PC-3 (cell line): ENCODE results near the gene TSPAN9. TPM values are rescaled to one million over a fixed set of nuclear protein-coding genes. Genes with fewer than 3 reads are reported as not detected.

Experiments used
- ATAC-seq: fragments of 200-7000 bp; cut with Tn5 transposase; 2 replicates; pipeline ENCODE4 v1.9.1; 2020; ENCODE audit warnings: mild to moderate bottlenecking, moderate library complexity
- BruUV-seq: library from RNA; stranded (reverse); fragments of 400-500 nt; replicated peaks from 2 replicates; lab custom pipeline; 2021; lab: Mats Ljungman, UMichigan
- CTCF ChIA-PET: fragments of 300-600 bp; sonication (Branson Sonifier 250); formaldehyde crosslinking; loops from one replicate; lab custom pipeline; 2022; ENCODE audit warnings: antibody characterized with exemption; lab: Charles Lee
- POLR2A ChIA-PET: fragments of 300-600 bp; sonication (Branson Sonifier 250); formaldehyde crosslinking; loops from one replicate; lab custom pipeline; 2022; ENCODE audit warnings: antibody characterized with exemption; ENCODE audit not compliant: unreplicated experiment; lab: Charles Lee
- DNase-seq: peaks from one replicate; pipeline ENCODE4 v3.0.0-alpha.2; 2015
- H2AFZ ChIP-seq: fragments of 300-600 bp; sonication (generic); 2 replicates; pipeline ENCODE4 v1.6.0; 2016; ENCODE audit warnings: antibody characterized with exemption, low read length
- H3F3A ChIP-seq: fragments of 300-600 bp; sonication (generic); one replicate; pipeline ENCODE4 v1.6.0; 2017; ENCODE audit warnings: antibody characterized with exemption, low read length, control low read depth, mild to moderate bottlenecking; ENCODE audit not compliant: unreplicated experiment
- H3K27ac ChIP-seq: fragments of 300-600 bp; sonication (generic); 2 replicates; pipeline ENCODE4 v1.5.1; 2016; ENCODE audit warnings: mild to moderate bottlenecking, low read length
- H3K27me3 ChIP-seq: fragments of 300-600 bp; sonication (generic); 2 replicates; pipeline ENCODE4 v1.6.1; 2016; ENCODE audit warnings: low read length, mixed read lengths
- H3K36me3 ChIP-seq: fragments of 300-600 bp; sonication (generic); 2 replicates; pipeline ENCODE4 v1.6.1; 2016; ENCODE audit warnings: low read depth, mixed run types, low read length, mixed read lengths
- H3K4me1 ChIP-seq: fragments of 300-600 bp; sonication (generic); 2 replicates; pipeline ENCODE4 v1.5.1; 2016; ENCODE audit warnings: low read length; ENCODE audit not compliant: insufficient read depth
- H3K4me2 ChIP-seq: fragments of 300-600 bp; sonication (generic); 2 replicates; pipeline ENCODE4 v1.6.0; 2016; ENCODE audit warnings: low read length
- H3K4me3 ChIP-seq: fragments of 300-600 bp; sonication (generic); 2 replicates; pipeline ENCODE4 v1.5.1; 2016; ENCODE audit warnings: mild to moderate bottlenecking, low read length, mixed read lengths
- H3K79me2 ChIP-seq: fragments of 300-600 bp; sonication (generic); 2 replicates; pipeline ENCODE4 v1.6.1; 2017; ENCODE audit warnings: low read length, mixed read lengths
- H3K9ac ChIP-seq: fragments of 300-600 bp; sonication (generic); 2 replicates; pipeline ENCODE4 v1.6.0; 2016; ENCODE audit warnings: mild to moderate bottlenecking, low read length
- H3K9me2 ChIP-seq: fragments of 300-600 bp; sonication (generic); replicated peaks from 2 replicates; pipeline ENCODE4 v1.6.1; 2016; ENCODE audit warnings: mixed run types, low read length, mixed read lengths
- H3K9me3 ChIP-seq: fragments of 300-600 bp; sonication (generic); 2 replicates; pipeline ENCODE4 v1.6.1; 2016; ENCODE audit warnings: low read length, mixed read lengths
- H4K20me1 ChIP-seq: fragments of 300-600 bp; sonication (generic); 2 replicates; pipeline ENCODE4 v1.6.1; 2016; ENCODE audit warnings: low read length, mixed read lengths
- CTCF ChIP-seq: fragments of 300-600 bp; sonication (generic); conservative IDR thresholded peaks from 2 replicates; pipeline ENCODE4 v1.5.1; 2017; ENCODE audit warnings: antibody characterized with exemption, low read depth, mild to moderate bottlenecking, low read length
- EZH2 ChIP-seq: fragments of 300-600 bp; sonication (generic); IDR thresholded peaks from one replicate; pipeline ENCODE4 v1.6.1; 2017; ENCODE audit warnings: antibody characterized with exemption, mild to moderate bottlenecking, low read length; ENCODE audit not compliant: unreplicated experiment
- EZH2phosphoT487 ChIP-seq: fragments of 300-600 bp; sonication (generic); IDR thresholded peaks from 2 replicates; pipeline ENCODE4 v1.6.1; 2018; ENCODE audit warnings: mild to moderate bottlenecking, antibody characterized with exemption, low read length, borderline replicate concordance
- intact Hi-C: fragments of 100-400 bp; cut with micrococcal nuclease; formaldehyde crosslinking; loops from 2 replicates; pipeline ENCODE4 v1.9.0; 2023
- total RNA-seq: library from RNA; depleted of rRNA; stranded (reverse); fragments of >200 nt; gene quantifications from 2 replicates; pipeline ENCODE4 v1.2.3, GENCODE V29; 2014

Gene TSPAN9
- total RNA-seq, 1 experiment from 2014 or later = 6.2 TPM

- ChIA-PET CTCF (no interaction called here), POLR2A (no interaction called here)
- no peaks in the 10 kb centered on the region for H3K9me3 ChIP-seq
- H3K4me2 ChIP-seq = no peak overlapping the region
- H3K27me3 ChIP-seq = no peaks in the 10 kb centered on the region
- no peak overlapping the region for H3K27ac ChIP-seq
- H3K4me3 ChIP-seq = no peak overlapping the region
- no peak overlapping the region for H2AFZ ChIP-seq
- DNase-seq = no peak
- no peaks in the 10 kb centered on the region for H3F3A ChIP-seq
- no peaks in the 10 kb centered on the region; the same call in 1 of the 2 replicates for H3K4me1 ChIP-seq
- no peaks in the 10 kb centered on the region for H3K79me2 ChIP-seq
- H4K20me1 ChIP-seq = no peaks in the 10 kb centered on the region
- intact Hi-C loops = loop anchor here (5.0 kb wide), 1 partner anchor 157 kb away; no protein-coding TSS in a partner anchor
- TF ChIP-seq EZH2phosphoT487 = no peak
- TF ChIP-seq CTCF = no peak
- TF ChIP-seq EZH2 = no peak
- no TSS peak for BruUV-seq
- no peak overlapping the region for H3K9ac ChIP-seq
- no peaks in the 10 kb centered on the region for H3K36me3 ChIP-seq
- H3K9me2 ChIP-seq = no peaks in the 10 kb centered on the region
- ATAC-seq = no peak
Measured at GRCh38 chr12:3044141-3044630, 33.0 kb upstream of the TSPAN9 start.

GRCh38 chr12:3045494-3045893 is 31.7 kb upstream of the TSPAN9 start:
- H4K20me1 ChIP-seq = no peaks in the 10 kb centered on the region
- no peaks in the 10 kb centered on the region for H3F3A ChIP-seq
- no peaks in the 10 kb centered on the region for H3K79me2 ChIP-seq
- no peaks in the 10 kb centered on the region for H3K9me2 ChIP-seq
- H3K27me3 ChIP-seq = no peaks in the 10 kb centered on the region
- no peaks in the 10 kb centered on the region; the same call in 1 of the 2 replicates for H3K4me1 ChIP-seq
- no peak overlapping the region for H2AFZ ChIP-seq
- no peaks in the 10 kb centered on the region for H3K36me3 ChIP-seq
- BruUV-seq = no TSS peak
- H3K27ac ChIP-seq = no peak overlapping the region
- DNase-seq (no peak), ATAC-seq (no peak)
- CTCF ChIA-PET = no interaction called here
- TF ChIP-seq CTCF (no peak), EZH2phosphoT487 (no peak), EZH2 (no peak)
- H3K9ac ChIP-seq = no peak overlapping the region
- no peaks in the 10 kb centered on the region for H3K9me3 ChIP-seq
- no peak overlapping the region for H3K4me3 ChIP-seq
- H3K4me2 ChIP-seq = no peak overlapping the region
- intact Hi-C loops = no loop called here
- POLR2A ChIA-PET = no interaction called here

- intact Hi-C loops = no loop called here
- no peak overlapping the region for H3K4me3 ChIP-seq
- ChIA-PET CTCF (no interaction called here), POLR2A (no interaction called here)
- H3K4me2 ChIP-seq = no peak overlapping the region
- no peaks in the 10 kb centered on the region for H3K79me2 ChIP-seq
- DNase-seq (no peak), ATAC-seq (no peak)
- no peaks in the 10 kb centered on the region for H3K36me3 ChIP-seq
- no peaks in the 10 kb centered on the region; the same call in 1 of the 2 replicates for H3K4me1 ChIP-seq
- no peak overlapping the region for H3K9ac ChIP-seq
- H3K9me2 ChIP-seq = no peaks in the 10 kb centered on the region
- no peaks in the 10 kb centered on the region for H3K27me3 ChIP-seq
- TF ChIP-seq CTCF (no peak), EZH2phosphoT487 (no peak), EZH2 (no peak)
- H3K27ac ChIP-seq = no peak overlapping the region
- BruUV-seq = no TSS peak
- no peaks in the 10 kb centered on the region for H4K20me1 ChIP-seq
- H3K9me3 ChIP-seq = no peaks in the 10 kb centered on the region
- no peaks in the 10 kb centered on the region for H3F3A ChIP-seq
- no peak overlapping the region for H2AFZ ChIP-seq
Measured at GRCh38 chr12:3045989-3046388, 31.2 kb upstream of the TSPAN9 start.
